SK-MEL-5 (cell line): ENCODE measurements around the gene TGM6. TPM values are rescaled to one million over a fixed set of nuclear protein-coding genes. Genes with fewer than 3 reads are reported as not detected.

ENCODE experiments used
- DNase-seq: peaks from one replicate; pipeline ENCODE4 v3.0.0-alpha.2; 2016; ENCODE audit warnings: low read depth, low spot score
- in situ Hi-C: cut with HindIII; loops from 2 replicates; pipeline ENCODE4 v1.10.0; 2016; ENCODE audit warnings: low sequenced_read_pairs, high pct_unique_total_duplicates, low pct_unique_long_range_greater_than_20kb
- polyA plus RNA-seq, 2 experiments: library from polyadenylated mRNA; depleted of rRNA; stranded (reverse); fragments of >200 nt; gene quantifications; 2 replicates each; pipeline ENCODE4 v1.2.3, GENCODE V29; 2015
- total RNA-seq: library from RNA; depleted of rRNA; stranded (reverse); fragments of >200 nt; shearing (Covaris generic); gene quantifications from 2 replicates; pipeline ENCODE4 v1.2.3, GENCODE V29; 2014; rRNA removed

TGM6 gene
- not detected in 2 replicates for total RNA-seq
- polyA plus RNA-seq (2015; cell fraction: cytosol; rRNA removed), result not detected in 2 replicates
- not detected in 2 replicates for polyA plus RNA-seq (2015; cell fraction: nucleus; rRNA removed)

DNA sequence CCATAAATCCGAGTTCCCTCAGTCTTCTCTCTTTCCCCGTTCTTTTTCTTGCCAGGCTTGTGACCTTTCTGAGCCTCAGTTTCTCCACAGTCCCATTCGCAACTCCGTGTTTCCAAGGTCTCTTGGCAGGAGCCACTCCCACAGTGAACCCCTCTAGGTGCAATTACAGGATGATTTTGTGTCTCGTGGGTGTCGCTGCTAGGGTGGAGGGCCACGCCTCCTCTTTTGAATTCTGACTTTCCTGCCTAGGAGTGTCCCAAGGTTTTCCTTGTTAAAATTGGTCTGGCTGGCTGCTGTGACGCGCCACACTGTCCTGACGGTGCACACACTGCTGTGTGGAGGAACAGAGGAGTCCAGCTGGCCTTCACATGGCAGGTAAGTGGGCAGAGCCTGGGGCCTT, at the start of gene TGM6:
Gene TGM6 (plus strand): TSS at position 301 of the 400 bp plus-strand sequence. CDS start 68 bp downstream, at position 369.
- in situ Hi-C loops, result no loop called here
- no peak for DNase-seq

DNA sequence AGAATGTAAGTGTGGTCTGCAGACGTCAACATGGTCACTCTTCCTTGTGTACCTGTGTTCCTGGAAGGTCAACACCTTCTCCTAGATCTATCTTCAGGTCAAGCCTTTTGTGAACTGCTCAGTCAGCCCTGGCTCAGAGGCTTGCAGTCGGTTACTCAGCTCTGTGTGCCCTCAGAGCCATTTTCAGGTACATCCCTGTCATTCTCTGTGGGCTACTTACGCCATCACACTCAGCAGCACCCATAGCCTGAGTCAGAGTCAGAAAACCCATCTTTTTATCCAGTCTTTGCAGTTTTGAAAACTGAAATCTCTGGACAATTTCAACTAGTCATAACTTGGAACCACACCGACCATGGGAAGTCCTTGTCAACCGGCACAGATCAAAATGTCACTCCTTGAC, 49.6 kb upstream of the TGM6 start:
- in situ Hi-C loops, result no loop called here
- no peak for DNase-seq

DNA sequence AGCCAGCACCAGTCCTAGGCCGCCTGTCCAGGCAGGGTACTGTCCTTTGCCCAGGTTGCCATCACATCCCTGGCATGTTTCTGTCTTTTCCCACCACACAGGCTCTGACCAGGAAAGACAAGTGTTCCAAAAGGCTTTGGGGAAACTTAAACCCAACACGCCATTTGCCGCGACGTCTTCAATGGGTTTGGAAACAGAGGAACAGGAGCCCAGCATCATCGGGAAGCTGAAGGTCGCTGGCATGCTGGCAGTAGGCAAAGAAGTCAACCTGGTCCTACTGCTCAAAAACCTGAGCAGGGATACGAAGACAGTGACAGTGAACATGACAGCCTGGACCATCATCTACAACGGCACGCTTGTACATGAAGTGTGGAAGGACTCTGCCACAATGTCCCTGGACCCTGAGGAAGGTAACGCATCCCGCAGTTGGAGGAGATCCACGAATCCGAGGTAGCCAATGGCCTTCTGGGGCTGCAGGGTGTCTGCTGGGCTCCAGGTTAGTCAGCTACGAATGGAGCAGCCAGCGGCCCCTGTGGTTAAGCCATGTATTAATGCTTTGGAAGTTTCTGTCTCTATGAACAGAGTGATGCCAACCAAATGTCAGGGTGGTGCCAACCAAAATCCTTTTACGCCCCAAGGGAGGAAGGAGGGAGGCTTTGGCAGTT, 48.7 kb upstream of the TGM6 start:
- no peak for DNase-seq
- in situ Hi-C loops, result no loop called here

DNA sequence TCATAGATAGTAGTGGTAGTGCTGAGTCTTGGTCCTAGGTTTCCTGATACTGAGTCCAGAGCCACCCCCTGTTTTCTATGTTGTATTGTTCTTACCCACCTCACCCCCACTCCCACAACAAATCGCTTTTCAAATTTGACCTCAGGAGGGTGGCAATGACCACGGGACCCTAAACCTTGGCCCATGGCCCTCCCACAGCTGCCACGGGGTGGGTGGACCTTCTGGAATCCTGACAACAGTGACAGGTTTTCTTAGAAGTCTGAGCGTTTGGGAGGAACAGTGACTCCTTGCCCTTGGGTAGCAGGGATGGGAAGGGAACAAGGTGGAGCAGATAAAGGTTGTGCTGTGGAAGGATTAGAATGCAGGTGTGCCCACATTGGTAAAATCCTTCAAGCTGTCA, 48.0 kb upstream of the TGM6 start:
- in situ Hi-C loops, result no loop called here
- no peak for DNase-seq

DNA sequence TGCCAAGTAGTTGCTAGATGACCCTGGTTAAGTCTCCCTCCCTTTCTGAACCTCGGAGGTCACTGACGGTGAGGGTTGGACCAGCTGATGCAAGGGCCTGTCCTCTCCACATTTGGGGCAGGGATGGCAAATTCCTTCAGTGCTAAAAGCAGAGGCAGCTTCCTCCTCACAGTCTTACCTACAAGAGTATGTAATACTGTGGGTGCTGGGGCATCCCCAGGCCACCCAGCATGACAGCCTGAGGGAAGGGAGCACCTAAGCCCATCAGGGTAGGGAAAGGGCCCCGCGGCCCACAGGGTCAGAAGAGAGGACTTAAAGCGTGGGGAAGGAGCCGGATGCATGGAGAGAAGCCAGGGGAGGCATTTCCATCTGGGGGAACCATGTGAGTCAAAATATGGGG, 46.9 kb upstream of the TGM6 start:
- no peak for DNase-seq
- in situ Hi-C loops, result no loop called here

DNA sequence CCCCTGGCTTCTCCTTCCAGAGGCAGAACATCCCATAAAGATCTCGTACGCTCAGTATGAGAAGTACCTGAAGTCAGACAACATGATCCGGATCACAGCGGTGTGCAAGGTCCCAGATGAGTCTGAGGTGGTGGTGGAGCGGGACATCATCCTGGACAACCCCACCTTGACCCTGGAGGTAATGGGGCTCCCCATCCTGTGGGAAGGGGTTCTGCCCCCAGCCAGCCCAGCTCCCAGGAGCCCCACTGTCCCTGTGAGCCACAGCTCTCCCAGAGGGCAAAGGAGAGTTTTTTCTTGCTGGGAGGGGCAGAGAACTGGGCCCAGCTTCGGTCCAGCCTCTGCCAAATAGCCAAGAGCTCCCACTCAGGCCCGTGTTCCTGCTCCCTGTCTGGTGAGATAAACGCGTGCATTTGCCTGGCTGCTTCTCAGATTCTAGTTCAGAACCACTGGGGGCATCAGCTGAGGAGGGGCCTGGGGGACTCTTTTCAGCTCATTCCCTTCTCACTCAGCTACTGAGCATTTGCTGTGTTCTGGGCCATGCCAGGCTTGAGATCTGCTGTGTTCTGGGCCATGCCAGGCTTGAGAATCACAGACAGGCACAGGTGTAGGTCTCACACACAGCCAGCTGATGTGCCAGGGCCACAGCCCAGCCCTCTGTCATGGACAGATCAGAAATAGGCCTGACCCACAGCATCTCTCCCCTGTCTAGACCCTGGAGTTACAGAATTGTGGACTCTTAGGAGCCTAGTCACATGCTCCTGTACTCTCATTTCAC, 45.4 kb upstream of the TGM6 start:
- DNase-seq, result no peak
- in situ Hi-C loops, result no loop called here

DNA sequence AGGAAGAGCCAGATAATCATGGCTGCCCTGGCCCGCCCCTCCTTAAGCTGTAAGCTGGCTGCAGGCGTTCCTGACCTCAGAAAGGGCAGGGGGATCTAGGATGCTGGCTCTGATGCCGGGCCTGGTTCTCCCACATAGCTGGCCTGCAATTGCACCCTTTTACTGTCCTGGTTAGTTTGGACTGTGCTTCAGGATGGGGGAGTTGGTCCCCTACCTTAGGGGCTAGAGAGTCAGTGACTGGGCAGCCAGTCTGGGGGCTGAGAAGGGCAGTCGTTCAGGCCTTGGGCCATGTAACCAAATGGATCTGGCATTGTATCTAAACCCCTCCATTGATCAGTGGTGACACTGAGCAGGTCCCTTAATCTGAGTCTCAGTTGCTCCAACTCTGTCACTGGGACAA, 44.2 kb upstream of the TGM6 start:
- in situ Hi-C loops, result no loop called here
- no peak for DNase-seq

DNA sequence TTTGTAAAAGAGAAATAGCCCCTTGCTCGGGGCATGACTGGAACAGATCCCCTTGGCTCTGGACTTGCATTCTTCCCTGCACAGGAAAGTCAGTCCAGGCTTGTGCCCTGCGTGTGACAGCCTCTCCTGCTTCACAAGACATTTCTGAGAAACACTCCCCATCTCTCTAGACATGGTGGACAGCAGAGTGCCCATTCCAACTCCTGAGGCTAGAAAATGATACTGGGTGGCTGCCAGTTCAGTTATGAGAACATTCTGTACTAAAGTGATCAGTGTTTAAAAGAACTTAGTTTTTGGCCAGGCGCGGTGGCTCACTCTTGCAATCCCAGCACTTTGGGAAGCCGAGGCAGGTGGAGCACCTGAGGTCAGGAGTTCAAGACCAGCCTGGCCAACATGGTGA, 43.6 kb upstream of the TGM6 start:
- no peak for DNase-seq
- in situ Hi-C loops, result no loop called here

DNA sequence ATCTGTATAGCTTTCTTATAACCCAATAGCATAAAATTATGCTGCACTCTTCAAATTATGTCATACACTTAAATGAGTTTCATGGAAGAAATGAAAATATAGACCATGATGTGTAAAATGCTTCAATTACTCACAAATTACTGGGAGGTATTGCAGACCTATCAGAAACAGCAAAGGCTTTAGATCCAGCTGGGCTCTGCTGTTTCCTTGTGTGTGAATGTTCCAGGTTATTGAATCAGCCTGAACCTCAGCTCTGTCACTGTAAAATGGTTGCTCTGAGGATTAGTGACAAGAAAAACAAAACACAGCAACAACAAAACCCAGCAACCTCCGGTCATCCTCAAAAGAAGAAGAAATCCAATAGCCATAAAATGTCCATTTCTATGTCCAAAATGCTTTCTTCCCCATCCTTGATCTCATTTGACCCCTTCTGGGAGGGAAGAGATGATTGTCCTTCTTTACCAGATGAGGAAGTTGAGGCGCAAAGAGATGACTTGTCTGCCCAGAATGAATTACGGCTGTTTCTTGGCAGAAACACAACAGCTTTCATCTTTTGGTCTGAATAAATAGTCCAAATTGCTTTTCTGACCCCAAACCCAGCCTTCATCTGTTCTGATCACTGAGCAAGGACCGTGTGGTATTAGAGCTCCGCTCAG, 42.2 kb upstream of the TGM6 start:
- in situ Hi-C loops, result no loop called here
- DNase-seq, result no peak

DNA sequence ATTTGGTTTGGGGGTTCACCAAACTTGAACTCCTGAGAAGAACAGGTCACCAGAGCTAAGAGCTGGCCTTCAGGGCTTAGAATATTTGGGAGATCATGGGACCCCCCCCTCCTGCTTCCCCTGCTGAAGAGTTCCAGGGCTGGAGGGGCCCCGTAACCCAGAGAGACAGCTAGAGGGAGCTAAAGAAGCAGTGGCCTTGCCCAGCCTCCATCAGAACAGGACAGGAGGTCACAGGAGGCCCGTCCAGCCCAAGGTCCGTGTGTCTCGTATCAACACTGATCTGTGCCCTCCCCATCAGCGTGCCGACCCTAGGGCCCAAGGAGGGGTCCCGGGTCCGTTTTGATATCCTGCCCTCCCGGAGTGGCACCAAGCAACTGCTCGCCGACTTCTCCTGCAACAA, 40.6 kb upstream of the TGM6 start:
- in situ Hi-C loops, result no loop called here
- DNase-seq, result no peak

DNA sequence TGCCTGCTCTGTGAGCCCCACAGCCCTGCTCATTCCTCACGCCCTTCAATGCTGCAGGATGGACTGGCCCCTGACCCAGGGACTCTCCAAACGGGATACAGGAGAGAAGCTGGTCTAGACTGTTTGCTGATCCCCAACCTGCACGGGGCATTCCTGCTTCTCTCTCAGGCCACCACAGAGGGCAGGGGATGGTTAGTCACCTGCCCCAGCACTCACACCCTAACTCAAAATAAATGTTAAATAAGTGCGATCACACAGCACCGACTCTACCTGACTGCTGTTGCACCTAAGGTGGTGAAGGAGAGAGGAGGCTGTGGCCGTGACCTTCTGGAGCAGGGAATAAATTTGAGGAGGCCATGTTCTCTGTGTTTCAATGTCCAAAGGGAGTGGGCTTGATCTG, 39.9 kb upstream of the TGM6 start:
- in situ Hi-C loops, result no loop called here

DNA sequence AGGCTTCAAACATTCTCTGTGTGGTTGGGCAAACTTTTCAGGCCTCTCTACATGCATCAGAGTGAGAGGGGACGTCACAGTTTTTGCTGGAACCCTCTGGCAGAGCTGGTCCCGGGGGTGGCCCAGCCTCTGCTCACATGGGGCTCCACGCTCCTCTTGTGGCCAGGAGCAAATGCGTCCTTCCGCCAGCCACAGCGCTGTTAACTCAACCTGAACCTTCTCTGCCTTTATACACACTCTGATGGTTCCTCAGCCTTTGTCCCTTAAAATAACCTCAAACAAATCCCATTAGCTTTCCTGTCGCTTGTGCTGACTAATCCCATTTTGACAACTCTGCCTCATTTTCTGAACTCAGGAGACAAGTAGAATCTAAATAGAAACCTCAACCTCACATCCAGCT, 39.4 kb upstream of the TGM6 start:
- in situ Hi-C loops, result no loop called here

More for the DNA sequence above, 39.9 kb upstream of the TGM6 start:
- no peak for DNase-seq

DNA sequence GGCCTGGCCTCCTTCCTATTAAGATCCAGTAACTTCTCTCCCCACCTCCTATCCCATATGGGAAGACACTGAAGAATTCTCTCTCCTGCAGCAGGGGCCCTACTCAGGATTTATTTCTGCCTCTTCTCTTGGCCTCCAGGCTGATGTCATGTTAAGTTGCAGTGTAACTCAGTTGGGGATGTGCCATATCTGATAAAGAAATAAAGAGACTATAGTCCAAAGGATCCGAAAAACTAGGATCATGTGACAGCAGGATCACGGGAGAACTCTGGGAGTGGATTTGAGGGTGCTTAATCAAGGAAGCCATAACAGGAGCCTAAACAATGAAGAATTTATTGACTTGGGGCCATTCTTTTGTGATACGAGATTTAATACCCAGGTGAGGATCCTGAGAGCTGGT, 38.5 kb upstream of the TGM6 start:
- in situ Hi-C loops, result no loop called here
- peak; percentile 58 for DNase-seq

More for the DNA sequence above, 39.4 kb upstream of the TGM6 start:
- no peak for DNase-seq

DNA sequence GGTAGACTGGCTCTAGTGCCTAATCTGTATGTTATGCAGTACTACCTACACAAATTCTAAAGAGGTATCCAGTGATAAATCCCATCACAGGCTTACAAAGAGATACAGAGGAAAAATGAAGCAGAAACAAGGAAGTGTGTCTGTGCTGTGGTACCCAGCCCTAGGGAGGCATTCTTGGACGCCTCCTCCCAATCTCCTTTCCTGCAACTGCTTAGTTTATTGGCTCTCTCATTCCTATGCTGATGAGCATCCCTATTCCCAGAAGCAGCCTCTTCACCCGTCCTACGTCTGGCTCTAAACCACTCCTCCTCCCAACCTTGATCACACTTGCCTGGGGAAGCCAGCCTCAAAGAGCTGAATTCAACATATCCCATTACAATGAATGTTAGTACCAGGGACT, 34.5 kb upstream of the TGM6 start:
- in situ Hi-C loops, result no loop called here
- no peak for DNase-seq

DNA sequence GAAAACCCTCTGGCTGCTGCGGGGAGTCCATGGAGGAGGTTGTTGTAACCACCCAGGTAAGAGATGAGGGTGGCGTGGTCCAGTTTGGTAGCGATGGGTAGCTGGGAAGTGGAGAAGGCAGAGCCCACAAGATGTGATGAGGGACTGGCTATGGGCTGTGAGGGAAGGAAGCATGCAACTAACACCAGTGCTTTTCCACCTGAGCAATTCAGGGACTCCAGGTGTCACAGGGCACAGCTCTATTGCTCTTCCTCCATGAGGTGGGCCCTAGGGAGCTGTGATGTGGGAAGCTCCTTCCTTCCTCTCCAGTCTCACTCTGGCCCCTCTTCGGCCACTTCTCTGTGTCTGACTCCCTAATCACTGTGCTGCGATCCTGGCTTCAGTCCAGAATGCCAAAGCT, 32.4 kb upstream of the TGM6 start:
- DNase-seq, result no peak
- in situ Hi-C loops, result no loop called here

DNA sequence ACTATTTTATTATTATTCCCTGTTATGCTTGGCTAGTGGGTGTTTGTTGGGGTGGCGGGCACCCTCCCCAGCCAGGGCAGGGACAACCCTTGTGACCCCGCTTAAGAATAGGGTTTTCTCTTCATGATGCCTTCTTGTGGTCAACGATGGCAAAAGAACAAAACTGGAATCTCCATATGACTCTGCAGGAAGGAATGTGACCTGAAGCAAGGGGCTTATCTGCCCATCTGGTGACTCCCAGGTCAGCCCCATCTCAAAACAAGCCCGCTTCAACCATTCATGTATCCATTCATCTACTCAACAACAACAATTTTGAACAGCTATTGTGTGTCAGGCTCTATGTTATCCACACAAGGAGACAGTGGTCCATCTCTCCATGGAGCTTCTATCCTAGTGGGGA, 30.9 kb upstream of the TGM6 start:
- in situ Hi-C loops, result no loop called here

DNA sequence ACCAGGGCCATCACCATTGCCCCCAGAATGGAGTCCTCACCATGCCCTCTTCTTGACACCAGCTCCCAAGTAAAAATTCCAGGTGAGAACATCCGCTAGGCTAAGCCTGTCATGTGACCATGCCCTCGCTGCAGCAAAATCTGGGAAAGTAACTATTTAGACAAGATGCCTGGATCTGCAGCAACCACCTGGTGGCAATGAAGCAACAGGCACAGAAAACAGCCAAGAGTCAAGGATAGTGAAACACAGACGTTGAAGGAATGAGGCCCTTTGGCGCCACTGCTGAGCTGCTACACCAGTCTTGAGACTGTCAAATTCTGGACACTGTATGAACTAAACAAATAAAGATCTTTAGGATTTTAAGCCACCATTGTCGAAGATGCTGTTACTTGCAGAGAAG, 30.1 kb upstream of the TGM6 start:
- in situ Hi-C loops, result no loop called here
- no peak for DNase-seq

More for the DNA sequence above, 30.9 kb upstream of the TGM6 start:
- DNase-seq, result peak; percentile 30

DNA sequence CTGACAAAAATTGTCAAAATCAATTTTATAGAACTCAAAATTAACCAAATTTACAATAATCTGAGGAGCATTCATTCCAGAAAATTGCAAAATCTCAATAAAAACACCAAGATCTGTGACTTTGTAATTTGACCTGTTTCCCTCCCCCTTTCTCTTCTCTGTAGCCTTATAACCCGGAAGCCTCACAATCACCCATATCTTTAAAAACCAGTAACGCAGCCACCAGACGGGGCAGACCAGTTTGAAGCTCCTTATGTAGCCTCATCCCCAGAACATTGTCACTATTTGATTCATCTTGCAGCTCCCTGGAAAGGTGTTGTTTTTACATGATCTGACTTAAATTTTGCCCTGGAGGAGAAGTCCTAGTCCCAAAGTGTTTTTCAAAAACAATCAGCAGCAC, 27.5 kb upstream of the TGM6 start:
- no peak for DNase-seq
- in situ Hi-C loops, result no loop called here

DNA sequence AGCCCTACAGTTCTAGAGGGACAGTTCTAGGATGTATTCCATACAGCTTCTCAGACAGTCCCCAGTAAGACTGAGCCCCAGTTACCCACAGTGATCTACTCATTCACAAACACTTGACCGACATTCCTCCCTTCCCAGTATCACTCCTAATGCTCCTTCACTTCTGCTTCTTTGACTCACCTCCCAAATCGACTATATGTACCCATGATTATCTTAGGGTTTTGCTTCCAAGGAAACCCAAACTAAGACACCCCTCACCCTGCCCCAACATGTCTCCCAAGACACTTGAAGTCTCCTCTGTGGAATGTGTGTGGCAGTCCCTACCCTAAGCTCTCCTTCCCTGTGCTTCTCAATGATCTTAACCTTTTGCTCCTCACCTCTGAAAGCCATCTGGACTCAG, 23.6 kb upstream of the TGM6 start:
- no peak for DNase-seq

More for the DNA sequence above, 23.6 kb upstream of the TGM6 start:
- in situ Hi-C loops, result no loop called here
